ENCODE measurements around the gene A2ML1. TPM values are rescaled to one million over a fixed set of nuclear protein-coding genes. Genes with fewer than 3 reads are reported as not detected.
"Not testable (repeated sequence)": the region's sequence is repeated elsewhere in the genome, so short reads cannot be mapped to it uniquely, and the experiment has no call there.

A2ML1 gene
- total RNA-seq, 2 experiments from 2014 or later = not detected

GRCh38 chr12:8846305-8846704 lies 23.9 kb downstream of the A2ML1 start:
- POLR2A ChIA-PET = no interaction called here

DNA sequence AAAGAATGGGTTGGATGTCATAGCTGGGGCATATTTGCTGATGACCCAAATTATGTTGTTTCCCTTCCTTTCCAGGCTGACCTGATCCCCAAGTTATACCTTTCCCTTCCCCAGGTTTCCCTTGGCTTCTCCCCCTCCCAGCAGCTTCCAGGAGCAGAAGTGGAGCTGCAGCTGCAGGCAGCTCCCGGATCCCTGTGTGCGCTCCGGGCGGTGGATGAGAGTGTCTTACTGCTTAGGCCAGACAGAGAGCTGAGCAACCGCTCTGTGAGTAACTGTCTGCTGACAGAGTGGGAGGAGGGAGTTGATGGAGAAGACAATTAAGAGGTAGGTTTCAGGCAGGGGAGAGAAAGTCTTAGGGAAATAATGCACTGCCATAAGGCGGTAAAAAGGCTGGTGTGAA lies 25.0 kb downstream of the A2ML1 start:
- ChIA-PET POLR2A (no interaction called here), CTCF (interaction anchor here (0.6 kb wide), 1 partner anchor 554 kb away, joined by 3 read pairs; no protein-coding TSS in a partner anchor)

More at GRCh38 chr12:8846305-8846704, 23.9 kb downstream of the A2ML1 start:
- CTCF ChIA-PET = no interaction called here

DNA sequence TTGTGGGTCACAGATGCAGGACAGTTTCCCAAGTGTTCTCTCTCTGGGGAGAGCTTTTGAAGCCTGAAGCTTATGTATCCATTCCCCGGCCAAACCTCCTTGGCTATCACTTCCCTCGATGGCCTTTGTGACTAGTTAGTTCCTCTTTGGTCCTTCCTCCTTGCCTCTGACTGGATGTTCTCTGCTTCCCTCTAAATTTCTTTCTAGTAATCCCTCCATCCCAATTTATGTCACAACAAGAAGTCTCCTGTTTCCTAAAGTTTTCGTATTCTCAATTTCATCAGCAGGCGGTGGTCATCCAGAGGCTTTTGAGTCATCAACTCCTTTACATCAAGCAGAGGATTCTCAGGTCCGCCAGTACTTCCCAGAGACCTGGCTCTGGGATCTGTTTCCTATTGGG lies 27.5 kb downstream of the A2ML1 start:
- ChIA-PET POLR2A (no interaction called here), CTCF (interaction anchor here (0.5 to 0.6 kb wide), 2 partner anchors 241 to 258 kb away, joined by 4 read pairs; no protein-coding TSS in a partner anchor)

- CTCF ChIA-PET = no interaction called here
- POLR2A ChIA-PET = no interaction called here
Measured at GRCh38 chr12:8852119-8852518, 29.7 kb downstream of the A2ML1 start.

DNA sequence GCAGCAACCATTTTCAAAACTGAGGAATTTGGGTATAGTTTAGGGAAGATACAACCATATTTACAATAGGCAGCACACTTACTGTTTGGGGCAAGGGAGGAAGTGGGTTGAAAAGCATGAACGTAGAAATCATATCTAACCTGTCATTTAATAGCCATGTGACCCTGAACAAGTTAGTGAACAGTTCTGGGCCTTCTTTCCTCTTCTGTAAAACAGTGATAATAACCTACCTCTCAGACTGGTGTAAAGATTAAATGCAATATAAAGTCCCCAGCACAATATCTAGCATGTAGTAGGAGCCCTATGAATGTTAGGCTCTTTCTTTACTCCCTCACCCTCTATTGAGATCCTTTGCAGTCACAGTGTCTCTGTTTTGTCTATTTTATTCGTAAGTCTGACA lies 33.5 kb downstream of the A2ML1 start:
- CTCF ChIA-PET = no interaction called here
- POLR2A ChIA-PET = no interaction called here

DNA sequence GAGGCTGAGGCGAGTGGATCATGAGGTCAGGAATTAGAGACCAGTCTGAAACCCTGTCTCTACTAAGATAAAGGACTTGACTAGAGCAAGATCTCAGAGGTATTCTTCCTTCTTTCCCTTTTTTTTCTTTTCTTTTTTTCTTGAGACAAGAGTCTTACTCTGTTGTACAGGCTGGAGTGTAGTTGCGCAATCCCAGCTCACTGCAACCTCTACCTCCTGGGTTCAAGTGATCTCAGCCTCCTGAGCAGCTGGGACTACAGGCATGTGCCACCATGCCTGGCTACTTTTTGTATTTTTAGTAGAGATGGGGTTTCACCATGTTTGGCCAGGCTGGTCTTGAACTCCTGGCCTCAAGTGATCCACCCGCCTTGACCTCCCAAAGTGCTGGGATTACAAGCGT lies 37.0 kb downstream of the A2ML1 start:
- POLR2A ChIA-PET = not testable (repeated sequence)
- CTCF ChIA-PET = interaction anchor here (0.6 to 2.2 kb wide), 3 partner anchors 9 to 178 kb away, joined by 3 to 10 read pairs (median 3); no protein-coding TSS in a partner anchor

DNA sequence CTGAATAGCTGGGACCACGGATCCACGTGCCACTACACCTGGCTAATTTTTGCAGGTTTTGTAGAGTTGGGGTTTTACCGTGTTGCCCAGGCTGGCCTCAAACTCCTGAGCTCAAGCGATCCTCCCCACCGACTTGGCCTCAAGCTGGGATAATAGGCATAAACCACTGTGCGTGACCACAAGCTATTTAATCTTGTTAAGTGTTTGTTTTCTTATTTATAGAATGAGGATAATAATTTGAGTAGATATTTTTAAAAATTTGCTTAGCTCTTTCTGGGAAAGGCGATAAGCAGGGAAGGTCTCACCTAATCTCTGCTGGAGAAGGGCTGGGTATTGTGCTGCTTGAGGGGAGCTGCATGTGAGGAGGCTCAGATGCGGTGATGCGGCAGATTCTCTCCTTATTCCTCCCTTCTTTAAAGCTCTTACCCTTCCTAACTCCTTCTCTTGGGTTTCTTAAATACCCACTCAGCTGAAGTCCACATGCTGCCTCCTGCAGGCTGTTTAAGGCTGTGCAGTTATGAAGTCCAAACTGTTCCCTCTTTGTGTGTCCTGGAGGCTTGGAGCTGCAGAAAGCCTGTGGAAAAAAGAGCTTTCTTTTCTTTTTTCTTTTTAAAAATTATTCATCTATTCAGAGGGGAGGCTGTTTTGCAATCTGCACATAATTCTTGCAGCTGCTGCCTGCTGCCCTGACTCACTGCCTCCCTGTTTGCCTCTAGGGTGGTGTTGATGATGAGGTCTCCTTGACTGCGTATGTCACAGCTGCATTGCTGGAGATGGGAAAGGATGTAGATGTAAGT lies 37.9 kb downstream of the A2ML1 start:
- ChIA-PET CTCF (interaction anchor here (0.9 to 2.2 kb wide), 6 partner anchors 9 to 211 kb away, joined by 3 to 10 read pairs (median 5); no protein-coding TSS in a partner anchor), POLR2A (no interaction called here)

GRCh38 chr12:8866429-8866828 lies 44.0 kb downstream of the A2ML1 start:
- POLR2A ChIA-PET = no interaction called here
- CTCF ChIA-PET = interaction anchor here (0.5 to 0.8 kb wide), 2 partner anchors 9 to 193 kb away, joined by 4 to 5 read pairs; no protein-coding TSS in a partner anchor

- ChIA-PET CTCF (interaction anchor here (0.5 to 0.8 kb wide), 3 partner anchors 9 to 193 kb away, joined by 3 to 5 read pairs (median 4); no protein-coding TSS in a partner anchor), POLR2A (no interaction called here)
Measured at GRCh38 chr12:8867009-8867408, 44.6 kb downstream of the A2ML1 start.

DNA sequence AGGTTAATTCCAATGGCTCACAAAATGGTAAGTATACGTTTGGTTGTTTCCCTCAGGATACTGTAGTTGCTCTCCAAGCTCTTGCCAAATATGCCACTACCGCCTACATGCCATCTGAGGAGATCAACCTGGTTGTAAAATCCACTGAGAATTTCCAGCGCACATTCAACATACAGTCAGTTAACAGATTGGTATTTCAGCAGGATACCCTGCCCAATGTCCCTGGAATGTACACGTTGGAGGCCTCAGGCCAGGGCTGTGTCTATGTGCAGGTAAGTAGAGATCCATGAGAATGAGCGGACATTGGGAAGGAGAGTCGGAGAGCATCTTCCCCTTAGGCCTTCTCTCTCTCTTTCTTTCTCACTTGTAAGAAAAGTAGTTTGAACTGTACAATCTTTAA lies 45.4 kb downstream of the A2ML1 start:
- CTCF ChIA-PET = interaction anchor here (0.7 kb wide), 1 partner anchor 12 kb away, joined by 3 read pairs; no protein-coding TSS in a partner anchor
- POLR2A ChIA-PET = no interaction called here

GRCh38 chr12:8870586-8870985 lies 48.2 kb downstream of the A2ML1 start:
- ChIA-PET POLR2A (no interaction called here), CTCF (interaction anchor here (0.7 kb wide), 1 partner anchor 326 kb away, joined by 3 read pairs; no protein-coding TSS in a partner anchor)

GRCh38 chr12:8871068-8871467 lies 48.6 kb downstream of the A2ML1 start:
- ChIA-PET CTCF (no interaction called here), POLR2A (no interaction called here)

DNA sequence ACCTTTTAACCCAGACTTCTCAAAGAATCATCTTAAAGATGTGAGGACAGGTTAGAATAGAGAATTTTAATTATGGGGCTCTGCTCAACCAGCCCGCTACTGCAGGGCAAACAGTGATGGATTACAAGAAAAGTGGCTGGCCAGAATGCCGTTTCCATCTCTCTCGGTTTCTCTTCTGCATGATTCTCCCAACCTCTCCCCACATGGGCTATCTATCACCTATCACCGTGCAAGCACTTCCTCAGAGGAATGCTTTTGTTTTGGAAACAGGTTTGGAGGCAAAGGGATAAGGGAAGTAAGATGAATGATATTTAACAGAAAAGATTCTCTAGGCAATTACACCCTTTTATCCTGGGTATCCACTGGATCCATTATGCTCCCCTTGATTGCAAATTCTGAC lies 54.5 kb downstream of the A2ML1 start:
- CTCF ChIA-PET = interaction anchor here (1.1 kb wide), 1 partner anchor 14 kb away, joined by 4 read pairs; no protein-coding TSS in a partner anchor
- POLR2A ChIA-PET = no interaction called here

DNA sequence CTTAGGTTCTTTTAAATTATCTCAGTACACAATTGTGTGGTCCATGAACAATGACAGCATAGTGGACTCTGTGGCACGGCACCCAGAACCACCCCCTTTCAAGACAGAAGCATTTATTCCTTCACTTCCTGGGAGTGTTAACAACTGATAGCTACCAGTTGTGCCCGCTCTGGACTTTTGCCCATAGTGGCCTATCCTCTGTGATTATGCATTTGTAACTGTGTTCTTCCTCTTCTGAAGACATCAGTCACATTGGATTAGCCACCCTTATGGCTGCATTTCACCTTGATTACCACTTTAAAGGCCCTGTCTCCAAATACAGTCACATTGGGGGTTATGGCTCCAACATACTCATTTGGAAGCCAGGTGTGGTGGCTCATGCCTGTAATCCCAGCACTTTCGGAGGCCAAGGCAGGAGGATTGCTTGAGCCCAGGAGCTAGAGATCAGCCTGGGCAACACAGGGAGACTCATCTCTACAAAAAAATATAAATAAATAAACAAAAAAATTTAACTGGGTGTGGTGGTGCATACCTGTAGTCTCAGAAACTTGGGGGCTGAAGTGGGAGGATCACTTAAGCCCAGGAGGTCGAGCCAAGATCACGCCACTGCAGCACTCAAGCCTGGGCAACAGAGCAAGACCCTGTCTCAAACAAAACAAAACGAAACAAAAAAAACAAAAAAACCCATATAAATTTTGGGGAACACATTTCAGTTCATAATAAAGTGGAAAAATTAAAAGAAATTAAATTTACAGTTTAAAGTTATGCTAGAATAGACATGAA lies 64.3 kb downstream of the A2ML1 start:
- CTCF ChIA-PET = no interaction called here
- POLR2A ChIA-PET = no interaction called here

- POLR2A ChIA-PET = no interaction called here
- CTCF ChIA-PET = no interaction called here
Measured at GRCh38 chr12:8887285-8887715, 64.9 kb downstream of the A2ML1 start.

DNA sequence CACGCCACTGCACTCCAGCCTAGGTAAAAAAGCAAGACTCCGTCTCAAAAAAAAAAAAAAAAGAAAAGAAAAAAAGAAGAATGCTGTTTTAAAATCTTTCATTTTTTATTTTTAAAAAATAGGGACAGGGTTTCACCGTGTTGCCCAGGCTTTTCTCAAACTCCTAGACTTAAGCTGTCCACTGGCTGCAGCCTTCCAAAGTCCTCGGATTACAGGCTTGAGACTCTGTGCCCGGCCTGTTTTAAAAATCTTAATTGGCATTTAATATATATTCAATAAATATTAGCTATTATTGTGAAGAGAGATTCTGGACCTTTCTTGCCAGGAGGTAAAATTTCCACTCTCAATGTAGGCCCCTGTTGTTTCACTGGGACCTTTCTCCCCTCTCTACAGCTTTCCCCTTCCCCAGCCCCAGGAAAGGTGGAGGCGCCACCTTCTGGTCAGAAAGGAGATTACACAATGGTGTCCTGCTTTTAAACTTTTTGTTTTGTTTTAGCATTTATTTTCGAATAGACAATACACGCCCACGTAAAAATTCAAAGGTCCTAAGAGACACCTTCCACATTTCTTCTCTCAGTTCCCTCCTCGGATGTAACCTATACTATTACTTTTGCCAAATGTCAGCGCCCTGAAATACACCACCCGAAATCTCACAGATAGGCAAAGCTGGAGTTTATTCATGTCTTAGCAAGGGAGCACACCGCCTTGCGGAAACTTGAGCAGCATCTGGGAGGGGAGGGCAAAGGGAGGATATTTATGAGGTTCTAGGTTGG lies 68.1 kb downstream of the A2ML1 start:
- CTCF ChIA-PET = interaction anchor here (0.6 to 3.2 kb wide), 17 partner anchors 12 to 346 kb away, joined by 3 to 10 read pairs (median 4); no protein-coding TSS in a partner anchor
- POLR2A ChIA-PET = interaction anchor here (0.6 kb wide), 1 partner anchor 1431 kb away, joined by 3 read pairs; no protein-coding TSS in a partner anchor

GRCh38 chr12:8891976-8892375 lies 69.6 kb downstream of the A2ML1 start:
- ChIA-PET CTCF (interaction anchor here (1.5 kb wide), 1 partner anchor 348 kb away, joined by 4 read pairs; no protein-coding TSS in a partner anchor), POLR2A (no interaction called here)

DNA sequence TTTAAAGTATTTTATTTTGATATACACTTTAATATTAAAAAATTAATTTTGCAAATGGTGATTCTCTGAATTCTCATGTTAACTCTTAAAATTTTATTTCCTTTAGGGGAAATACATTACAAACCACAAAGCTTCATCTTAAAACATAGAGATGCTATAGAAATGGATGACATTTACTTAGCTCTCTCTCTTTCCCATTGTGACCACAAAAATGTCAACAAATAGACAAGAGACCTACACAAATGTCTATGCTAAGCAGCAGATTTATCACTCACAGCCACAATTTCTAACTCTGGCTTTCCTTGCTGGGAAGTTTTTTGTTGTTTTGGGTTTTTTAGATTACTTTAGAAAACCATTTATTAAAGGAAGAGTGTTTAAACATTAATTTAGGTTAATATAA lies 72.0 kb downstream of the A2ML1 start:
- POLR2A ChIA-PET = no interaction called here
- CTCF ChIA-PET = no interaction called here

DNA sequence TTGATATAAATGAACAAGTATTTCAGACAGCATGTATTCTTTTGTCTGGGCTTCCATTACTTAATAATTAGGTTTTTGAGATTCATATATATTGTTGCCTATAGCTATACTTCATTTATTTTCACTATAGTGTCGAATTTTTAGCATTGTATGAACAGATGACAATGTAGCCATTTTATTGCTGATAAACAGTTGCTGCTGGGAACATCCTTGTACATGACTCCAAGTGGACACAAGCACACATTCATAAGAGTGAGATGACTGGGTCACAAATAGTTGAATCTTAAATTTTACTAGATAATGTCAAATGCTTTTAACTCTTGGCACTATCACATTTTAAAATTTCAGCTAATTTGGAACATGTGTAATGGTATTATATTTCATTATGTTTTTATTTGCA lies 72.6 kb downstream of the A2ML1 start:
- POLR2A ChIA-PET = no interaction called here
- CTCF ChIA-PET = interaction anchor here (0.7 kb wide), 1 partner anchor 144 kb away, joined by 3 read pairs; no protein-coding TSS in a partner anchor

DNA sequence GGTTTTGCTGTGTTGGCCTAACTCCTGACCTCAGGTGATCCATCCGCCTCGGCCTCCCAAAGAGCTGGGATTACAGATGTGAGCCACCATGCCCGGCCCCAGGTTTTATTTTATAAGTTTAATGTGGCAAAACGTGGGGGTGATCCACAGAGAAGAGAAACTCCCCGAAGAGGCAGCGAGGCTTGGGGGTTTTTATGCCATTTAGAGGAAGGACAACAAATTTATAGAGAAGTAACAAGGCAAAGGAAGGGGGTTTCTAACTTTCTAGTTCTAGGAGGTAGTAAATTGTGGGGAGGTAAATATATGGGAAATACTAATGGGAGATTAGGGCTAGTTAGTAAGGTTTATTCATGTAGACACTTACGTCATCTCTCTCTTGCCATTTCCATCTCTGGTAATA lies 74.7 kb downstream of the A2ML1 start:
- CTCF ChIA-PET = no interaction called here

More for the DNA sequence above, 74.7 kb downstream of the A2ML1 start:
- POLR2A ChIA-PET = no interaction called here
